CD14-positive monocyte (primary cell): ENCODE data around the gene DBN1. TPM values are rescaled to one million over a fixed set of nuclear protein-coding genes. Genes with fewer than 3 reads are reported as not detected.
A peak's percentile ranks its signal among the peaks of the same experiment; 100 is the strongest.

Experiments
- DNase-seq, 3 donors: peaks; one replicate each; pipeline ENCODE4 v3.0.0-alpha.2; 2011 to 2022
- H2AFZ ChIP-seq: 2 replicates; pipeline ENCODE4 v1.6.0; 2012; ENCODE audit warnings: mild to moderate bottlenecking, low read depth, low read length, inconsistent platforms; ENCODE audit not compliant: insufficient read depth, poor library complexity, severe bottlenecking
- H3K27ac ChIP-seq, 2 donors: 1 replicate in 1 of 2; 2 replicates in 1 of 2; pipeline ENCODE4 v1.5.1; 2012 to 2013; ENCODE audit warnings: low read length in 2 of 2, control low read depth in 1 of 2, inconsistent platforms in 1 of 2, low read depth in 1 of 2, mild to moderate bottlenecking in 1 of 2
- H3K27me3 ChIP-seq, 2 donors: one replicate each; pipeline versions ENCODE4 v1.6.0 to v1.6.1; 2011 to 2013; ENCODE audit warnings: low read length in 2 of 2; ENCODE audit not compliant: control insufficient read depth in 2 of 2, insufficient read depth in 2 of 2
- H3K36me3 ChIP-seq, 2 donors: replicated peaks in 1 of 2; 1 replicate in 1 of 2; 2 replicates in 1 of 2; pipeline versions ENCODE4 v1.5.1 to v1.6.1; 2012 to 2013; ENCODE audit warnings: low read length in 2 of 2, control low read depth in 1 of 2, inconsistent platforms in 1 of 2, mild to moderate bottlenecking in 1 of 2; ENCODE audit not compliant: insufficient read depth in 2 of 2, control insufficient read depth in 1 of 2
- H3K4me1 ChIP-seq, 2 donors: 1 replicate in 1 of 2; 2 replicates in 1 of 2; pipeline versions ENCODE4 v1.5.1 to v1.6.1; 2012 to 2013; ENCODE audit warnings: low read length in 2 of 2, control low read depth in 1 of 2, inconsistent platforms in 1 of 2, mild to moderate bottlenecking in 1 of 2, moderate library complexity in 1 of 2; ENCODE audit not compliant: insufficient read depth in 2 of 2, control insufficient read depth in 1 of 2
- H3K4me2 ChIP-seq: replicated peaks from 2 replicates; pipeline ENCODE3; 2012; ENCODE audit warnings: low read length, moderate library complexity, mild to moderate bottlenecking; ENCODE audit not compliant: poor library complexity, severe bottlenecking; ENCODE audit errors: extremely low read depth
- H3K4me3 ChIP-seq, 3 experiments: fragments of 200-600 bp in 1 of 3; sonication (generic) in 1 of 3; replicated peaks in 1 of 3; 1 replicate in 2 of 3; 2 replicates in 1 of 3; pipeline ENCODE4 v1.5.1; 2011 to 2013; ENCODE audit warnings: low read length in 3 of 3, mild to moderate bottlenecking in 3 of 3, control low read depth in 2 of 3, low read depth in 2 of 3, inconsistent platforms in 1 of 3, moderate library complexity in 1 of 3
- H3K79me2 ChIP-seq: 2 replicates; pipeline ENCODE4 v1.6.0; 2012; ENCODE audit warnings: mild to moderate bottlenecking, control low read depth, inconsistent platforms, low read length, moderate library complexity; ENCODE audit not compliant: insufficient read depth
- H3K9ac ChIP-seq: 2 replicates; pipeline ENCODE4 v1.6.0; 2017; ENCODE audit warnings: low read length, mild to moderate bottlenecking; ENCODE audit not compliant: insufficient read depth, poor library complexity, severe bottlenecking
- H3K9me3 ChIP-seq, 2 donors: replicated peaks in 1 of 2; 1 replicate in 1 of 2; 2 replicates in 1 of 2; pipeline versions ENCODE4 v1.5.1 to v1.6.1; 2012 to 2013; ENCODE audit warnings: low read length in 2 of 2, control low read depth in 1 of 2; ENCODE audit not compliant: control insufficient read depth in 1 of 2, insufficient read depth in 1 of 2
- H4K20me1 ChIP-seq: 2 replicates; pipeline ENCODE4 v1.6.0; 2012; ENCODE audit warnings: mild to moderate bottlenecking, low read length, control low read depth, moderate library complexity; ENCODE audit not compliant: insufficient read depth
- H3K27ac Mint-ChIP-seq, 7 donors: one replicate each; pipeline ENCODE4 v1.8.0; 2020; ENCODE audit warnings: mild to moderate bottlenecking in 7 of 7, mixed read lengths in 7 of 7, moderate library complexity in 6 of 7, inconsistent platforms in 2 of 7
- H3K27me3 Mint-ChIP-seq, 3 donors: one replicate each; pipeline ENCODE4 v1.8.0; 2021 to 2022; ENCODE audit warnings: low read depth in 3 of 3, mild to moderate bottlenecking in 3 of 3, mixed read lengths in 3 of 3, moderate library complexity in 3 of 3, inconsistent platforms in 1 of 3
- H3K36me3 Mint-ChIP-seq, 2 donors: one replicate each; pipeline ENCODE4 v1.8.0; 2020; ENCODE audit warnings: mixed read lengths in 2 of 2, inconsistent platforms in 1 of 2, mild to moderate bottlenecking in 1 of 2
- H3K4me1 Mint-ChIP-seq: one replicate; pipeline ENCODE4 v1.8.0; 2020; ENCODE audit warnings: mild to moderate bottlenecking, mixed read lengths
- H3K4me3 Mint-ChIP-seq, 2 donors: one replicate each; pipeline ENCODE4 v1.8.0; 2020; ENCODE audit warnings: mild to moderate bottlenecking in 2 of 2, mixed read lengths in 2 of 2, moderate library complexity in 1 of 2
- H3K9me3 Mint-ChIP-seq, 7 donors: one replicate each; pipeline ENCODE4 v1.8.0; 2020 to 2022; ENCODE audit warnings: mixed read lengths in 7 of 7, mild to moderate bottlenecking in 6 of 7, moderate library complexity in 6 of 7, inconsistent platforms in 2 of 7
- CTCF ChIP-seq: fragments of 200-600 bp; IDR thresholded peaks from one replicate; pipeline ENCODE4 v1.8.0; 2022; ENCODE audit warnings: antibody characterized with exemption, mild to moderate bottlenecking
- WGBS: methylation state at CpG from one replicate; pipeline ENCODE4 v1.1.5; 2013; ENCODE audit warnings: missing lambda C conversion rate; ENCODE audit not compliant: insufficient coverage; 5-methylcytosine and 5-hydroxymethylcytosine counted together
- intact Hi-C, 2 donors: fragments of 100-400 bp; cut with micrococcal nuclease; formaldehyde crosslinking; loops; one replicate each; pipeline versions ENCODE4 v1.15.0 to v1.15.1; 2023
- polyA plus RNA-seq, 3 donors: library from polyadenylated mRNA; depleted of rRNA in 1 of 3; unstranded in 2 of 3; stranded (reverse) in 1 of 3; fragments of 300-500 nt in 2 of 3; fragments of >200 nt in 1 of 3; fragmentation: Illumina TruSeq in 2 of 3; gene quantifications; 1 replicate in 2 of 3; 2 replicates in 1 of 3; pipeline ENCODE4 v1.2.3, GENCODE V29; 2012 to 2021

DBN1 gene
- polyA plus RNA-seq, 3 donors = 0.71 to 1.6 (median 0.73) TPM

- DNase-seq = peak in 2 of 3 donors; percentile 31 to 43
- H3K27me3 ChIP-seq = peaks cover 0 to 35% of the 10 kb centered on the region in 2 donors
- peak overlapping the region in 1 of 3 experiments; percentile 73 for H3K4me3 ChIP-seq
- H4K20me1 ChIP-seq = peaks cover 57% of the 10 kb centered on the region
- Mint-ChIP-seq H3K4me3 (peak overlapping the region in 1 of 2 donors; percentile 55), H3K4me1 (peaks cover 43% of the 10 kb centered on the region), H3K27me3 (peaks cover 36 to 52% (median 36%) of the 10 kb centered on the region in 3 donors), H3K9me3 (peaks cover 0 to 4% (median 0%) of the 10 kb centered on the region in 7 donors), H3K36me3 (peaks cover 14 to 22% of the 10 kb centered on the region in 2 donors), H3K27ac (peak overlapping the region in 1 of 7 donors; percentile 61)
- no peak for TF ChIP-seq CTCF
- intact Hi-C loops = no loop called here
- H3K9me3 ChIP-seq = no peaks in the 10 kb centered on the region
- peaks cover 17% of the 10 kb centered on the region in 2 donors for H3K36me3 ChIP-seq
- peak overlapping the region; percentile 61 for H3K9ac ChIP-seq
- H2AFZ ChIP-seq = no peak overlapping the region
- H3K79me2 ChIP-seq = no peaks in the 10 kb centered on the region
- H3K27ac ChIP-seq = no peak overlapping the region
- 0% methylated on average over 11 of the region's 52 CpGs for WGBS
- H3K4me2 ChIP-seq = peak overlapping the region; percentile 86
- H3K4me1 ChIP-seq = peaks cover 38 to 57% of the 10 kb centered on the region in 2 donors
Measured at GRCh38 chr5:177447066-177447610, 26.3 kb downstream of the DBN1 start.

GRCh38 chr5:177446200-177447065, 27.0 kb downstream of the DBN1 start, which contains the start of gene PRR7:
TSS of gene PRR7 (plus strand) at chr5:177446814. CDS start at chr5:177455068, 8,254 bp downstream.
- H3K4me1 Mint-ChIP-seq = peaks cover 41% of the 10 kb centered on the region
- H2AFZ ChIP-seq = no peak within 1 kb of the TSS
- peak within 1 kb of the TSS; percentile 66 to 73 for H3K4me3 Mint-ChIP-seq

More at GRCh38 chr5:177446200-177447065, 27.0 kb downstream of the DBN1 start, which contains the start of gene PRR7:
- peaks cover 64% of the 10 kb centered on the region for H4K20me1 ChIP-seq
- H3K79me2 ChIP-seq = no peaks in the 10 kb centered on the region
- H3K9me3 ChIP-seq = no peaks in the 10 kb centered on the region
- peak within 1 kb of the TSS; percentile 61 for H3K9ac ChIP-seq
- H3K36me3 ChIP-seq = peaks cover 24% of the 10 kb centered on the region in 2 donors
- Mint-ChIP-seq H3K27ac (peak within 1 kb of the TSS; percentile 42 to 84 (median 61)), H3K9me3 (peaks cover 0 to 4% (median 0%) of the 10 kb centered on the region in 7 donors), H3K36me3 (peaks cover 20 to 25% of the 10 kb centered on the region in 2 donors), H3K27me3 (peaks cover 32 to 48% (median 36%) of the 10 kb centered on the region in 3 donors)
- WGBS = under 1% methylated on average over 87 of the region's 89 CpGs
- no peak for TF ChIP-seq CTCF
- peak within 1 kb of the TSS; percentile 86 for H3K4me2 ChIP-seq
- intact Hi-C loops = no loop called here
- peak in 2 of 3 donors; percentile 51 to 55 for DNase-seq
- peaks cover 38 to 57% of the 10 kb centered on the region in 2 donors for H3K4me1 ChIP-seq
- peak within 1 kb of the TSS in 1 of 2 donors; percentile 45 for H3K27ac ChIP-seq
- peak within 1 kb of the TSS; percentile 25 to 73 (median 25) for H3K4me3 ChIP-seq
- H3K27me3 ChIP-seq = peaks cover 0 to 32% of the 10 kb centered on the region in 2 donors
